ENCODE data around the gene LRRC56. TPM values are rescaled to one million over a fixed set of nuclear protein-coding genes. Genes with fewer than 3 reads are reported as not detected.

LRRC56 gene
- total and polyA plus RNA-seq, 2 donors from 2014 or later: 1.2 to 7.7 TPM

DNA sequence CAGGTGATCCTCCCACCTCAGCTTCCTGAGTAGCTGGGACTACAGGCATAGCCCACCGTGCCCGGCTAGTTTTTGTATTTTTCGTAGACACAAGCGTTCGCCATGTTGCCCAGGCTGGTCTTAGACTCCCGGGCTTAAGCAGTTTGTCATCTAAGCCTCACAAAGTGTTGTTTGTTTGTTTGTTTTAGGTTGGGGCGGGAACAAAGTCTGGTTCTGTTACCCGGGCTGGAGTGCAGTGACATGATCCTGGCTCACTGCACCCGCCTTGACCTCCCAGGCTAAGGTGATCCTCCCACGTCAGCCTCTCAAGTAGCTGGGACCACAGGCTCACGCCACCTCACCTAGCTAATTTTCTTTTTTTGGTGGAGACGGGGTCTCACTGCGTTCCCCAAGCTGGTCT, 65.8 kb downstream of the LRRC56 start:
- Histone ChIP-seq H3K27me3 (ENCODE audit: control insufficient read depth, insufficient read depth, low read length) (no peaks in the 10 kb centered on the region), H3K9me3 (ENCODE audit: control insufficient read depth in 2 of 3, insufficient read depth in 1 of 3, low read length in 3 of 3) (no peaks in the 10 kb centered on the region), H3K4me3 (ENCODE audit: low read length in 3 of 3) (no peak overlapping the region), H3K27ac (ENCODE audit: low read depth in 2 of 2, low read length in 2 of 2) (no peak overlapping the region), H3K9ac (ENCODE audit: low read length in 3 of 3) (no peak overlapping the region), H3K4me1 (ENCODE audit: control insufficient read depth in 2 of 3, insufficient read depth in 2 of 3, low read depth in 1 of 3, low read length in 3 of 3) (peaks cover 0 to 2% (median 0%) of the 10 kb centered on the region in 3 donors), H3K36me3 (ENCODE audit: control insufficient read depth in 2 of 3, insufficient read depth in 3 of 3, low read length in 3 of 3) (peaks cover 2 to 51% (median 25%) of the 10 kb centered on the region in 3 donors)
- intact Hi-C loops (cut with DNase I): no loop called here
- TF ChIP-seq, protein P1, sequence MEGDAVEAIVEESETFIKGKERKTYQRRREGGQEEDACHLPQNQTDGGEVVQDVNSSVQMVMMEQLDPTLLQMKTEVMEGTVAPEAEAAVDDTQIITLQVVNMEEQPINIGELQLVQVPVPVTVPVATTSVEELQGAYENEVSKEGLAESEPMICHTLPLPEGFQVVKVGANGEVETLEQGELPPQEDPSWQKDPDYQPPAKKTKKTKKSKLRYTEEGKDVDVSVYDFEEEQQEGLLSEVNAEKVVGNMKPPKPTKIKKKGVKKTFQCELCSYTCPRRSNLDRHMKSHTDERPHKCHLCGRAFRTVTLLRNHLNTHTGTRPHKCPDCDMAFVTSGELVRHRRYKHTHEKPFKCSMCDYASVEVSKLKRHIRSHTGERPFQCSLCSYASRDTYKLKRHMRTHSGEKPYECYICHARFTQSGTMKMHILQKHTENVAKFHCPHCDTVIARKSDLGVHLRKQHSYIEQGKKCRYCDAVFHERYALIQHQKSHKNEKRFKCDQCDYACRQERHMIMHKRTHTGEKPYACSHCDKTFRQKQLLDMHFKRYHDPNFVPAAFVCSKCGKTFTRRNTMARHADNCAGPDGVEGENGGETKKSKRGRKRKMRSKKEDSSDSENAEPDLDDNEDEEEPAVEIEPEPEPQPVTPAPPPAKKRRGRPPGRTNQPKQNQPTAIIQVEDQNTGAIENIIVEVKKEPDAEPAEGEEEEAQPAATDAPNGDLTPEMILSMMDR (IDR thresholded peaks at IDR 0.05; ENCODE audit: borderline replicate concordance, extremely low read depth, insufficient read depth): no peak
- DNase-seq: no peak
- no peak for FAIRE-seq

Small RNAs within 50 kb of the gene (microRNA-seq; reads per million reads assigned to microRNA genes)
- 118 reads per million, percentile 54 among the genes with 10 or more reads in this experiment for gene MIR210

Other genes with a start within 250 kb of the LRRC56 start
- gene PGGHG, start 248.4 kb upstream of the LRRC56 start, total RNA-seq: 64.1 TPM
- 16.1 TPM for gene PGGHG, start 248.4 kb upstream of the LRRC56 start, polyA plus RNA-seq (ENCODE audit: insufficient read depth, low read depth, low replicate concordance)
- not detected for gene IFITM5, start 238.0 kb upstream of the LRRC56 start, total RNA-seq
- not detected for gene IFITM5, start 238.0 kb upstream of the LRRC56 start, polyA plus RNA-seq (ENCODE audit: insufficient read depth, low read depth, low replicate concordance)
- gene IFITM2, start 229.7 kb upstream of the LRRC56 start, total RNA-seq: 1,111 TPM
- gene IFITM2, start 229.7 kb upstream of the LRRC56 start, polyA plus RNA-seq (ENCODE audit: insufficient read depth, low read depth, low replicate concordance): 814 TPM
- gene IFITM1, start 223.5 kb upstream of the LRRC56 start, total RNA-seq: 440 TPM
- 248 TPM for gene IFITM1, start 223.5 kb upstream of the LRRC56 start, polyA plus RNA-seq (ENCODE audit: insufficient read depth, low read depth, low replicate concordance)
- 1,286 TPM for gene IFITM3, start 216.7 kb upstream of the LRRC56 start, total RNA-seq
- 1,281 TPM for gene IFITM3, start 216.7 kb upstream of the LRRC56 start, polyA plus RNA-seq (ENCODE audit: insufficient read depth, low read depth, low replicate concordance)
- 1.4 TPM for gene B4GALNT4, start 168.0 kb upstream of the LRRC56 start, total RNA-seq
- 0.82 TPM for gene B4GALNT4, start 168.0 kb upstream of the LRRC56 start, polyA plus RNA-seq (ENCODE audit: insufficient read depth, low read depth, low replicate concordance)
- 3.6 TPM for gene PKP3, start 143.3 kb upstream of the LRRC56 start, total RNA-seq
- gene PKP3, start 143.3 kb upstream of the LRRC56 start, polyA plus RNA-seq (ENCODE audit: insufficient read depth, low read depth, low replicate concordance): 1.9 TPM
- 89.1 TPM for gene SIGIRR, start 122.5 kb upstream of the LRRC56 start, total RNA-seq
- gene SIGIRR, start 122.5 kb upstream of the LRRC56 start, polyA plus RNA-seq (ENCODE audit: insufficient read depth, low read depth, low replicate concordance): 181 TPM
- 21.8 TPM for gene ANO9, start 95.5 kb upstream of the LRRC56 start, total RNA-seq
- 11.3 TPM for gene ANO9, start 95.5 kb upstream of the LRRC56 start, polyA plus RNA-seq (ENCODE audit: insufficient read depth, low read depth, low replicate concordance)
- gene PTDSS2, start 87.2 kb upstream of the LRRC56 start, total RNA-seq: 28.5 TPM
- gene PTDSS2, start 87.2 kb upstream of the LRRC56 start, polyA plus RNA-seq (ENCODE audit: insufficient read depth, low read depth, low replicate concordance): 37.7 TPM
- gene RNH1, start 30.3 kb upstream of the LRRC56 start, total RNA-seq: 191 TPM
- gene RNH1, start 30.3 kb upstream of the LRRC56 start, polyA plus RNA-seq (ENCODE audit: insufficient read depth, low read depth, low replicate concordance): 171 TPM
- 66.1 TPM for gene HRAS, start 2.0 kb upstream of the LRRC56 start, total RNA-seq
- 100 TPM for gene HRAS, start 2.0 kb upstream of the LRRC56 start, polyA plus RNA-seq (ENCODE audit: insufficient read depth, low read depth, low replicate concordance)
- 8.0 TPM for gene LMNTD2, start 23.2 kb downstream of the LRRC56 start, total RNA-seq
- 6.2 TPM for gene LMNTD2, start 23.2 kb downstream of the LRRC56 start, polyA plus RNA-seq (ENCODE audit: insufficient read depth, low read depth, low replicate concordance)
- gene RASSF7, start 23.4 kb downstream of the LRRC56 start, total RNA-seq: 106 TPM
- 108 TPM for gene RASSF7, start 23.4 kb downstream of the LRRC56 start, polyA plus RNA-seq (ENCODE audit: insufficient read depth, low read depth, low replicate concordance)
- gene PHRF1, start 38.9 kb downstream of the LRRC56 start, total RNA-seq: 30.9 TPM
- 7.5 TPM for gene PHRF1, start 38.9 kb downstream of the LRRC56 start, polyA plus RNA-seq (ENCODE audit: insufficient read depth, low read depth, low replicate concordance)
- 36.7 TPM for gene IRF7, start 78.4 kb downstream of the LRRC56 start, total RNA-seq
- gene IRF7, start 78.4 kb downstream of the LRRC56 start, polyA plus RNA-seq (ENCODE audit: insufficient read depth, low read depth, low replicate concordance): 21.5 TPM
- gene CDHR5, start 87.4 kb downstream of the LRRC56 start, total RNA-seq: 7.0 TPM
- 45.6 TPM for gene CDHR5, start 87.4 kb downstream of the LRRC56 start, polyA plus RNA-seq (ENCODE audit: insufficient read depth, low read depth, low replicate concordance)
- gene SCT, start 89.7 kb downstream of the LRRC56 start, total RNA-seq: not detected
- gene SCT, start 89.7 kb downstream of the LRRC56 start, polyA plus RNA-seq (ENCODE audit: insufficient read depth, low read depth, low replicate concordance): not detected
- 1.1 TPM for gene DRD4, start 99.7 kb downstream of the LRRC56 start, total RNA-seq
- gene DRD4, start 99.7 kb downstream of the LRRC56 start, polyA plus RNA-seq (ENCODE audit: insufficient read depth, low read depth, low replicate concordance): 0.47 TPM
- 54.5 TPM for gene DEAF1, start 157.7 kb downstream of the LRRC56 start, total RNA-seq
- 30.2 TPM for gene DEAF1, start 157.7 kb downstream of the LRRC56 start, polyA plus RNA-seq (ENCODE audit: insufficient read depth, low read depth, low replicate concordance)
- gene TMEM80, start 158.3 kb downstream of the LRRC56 start, total RNA-seq: 38.6 TPM
- 36.2 TPM for gene TMEM80, start 158.3 kb downstream of the LRRC56 start, polyA plus RNA-seq (ENCODE audit: insufficient read depth, low read depth, low replicate concordance)
- 287 TPM for gene EPS8L2, start 168.7 kb downstream of the LRRC56 start, total RNA-seq
- gene EPS8L2, start 168.7 kb downstream of the LRRC56 start, polyA plus RNA-seq (ENCODE audit: insufficient read depth, low read depth, low replicate concordance): 199 TPM
- gene TALDO1, start 209.9 kb downstream of the LRRC56 start, total RNA-seq: 175 TPM
- gene TALDO1, start 209.9 kb downstream of the LRRC56 start, polyA plus RNA-seq (ENCODE audit: insufficient read depth, low read depth, low replicate concordance): 312 TPM
- 66.2 TPM for gene GATD1, start 240.0 kb downstream of the LRRC56 start, total RNA-seq
- gene GATD1, start 240.0 kb downstream of the LRRC56 start, polyA plus RNA-seq (ENCODE audit: insufficient read depth, low read depth, low replicate concordance): 38.3 TPM